NT2/D1 (cell line): ENCODE data around the gene FRG2C.

Source experiments
- SUZ12 ChIP-seq: IDR thresholded peaks from 2 replicates; pipeline ENCODE4 v1.6.1; 2011; ENCODE audit not compliant: insufficient read length, insufficient read depth; ENCODE audit errors: extremely low read depth
- YY1 ChIP-seq: IDR thresholded peaks from 2 replicates; pipeline ENCODE4 v1.6.1; 2011; ENCODE audit not compliant: insufficient read length, insufficient read depth
- ZNF274 ChIP-seq: IDR thresholded peaks from 2 replicates; pipeline ENCODE4 v1.6.1; 2011; ENCODE audit warnings: mild to moderate bottlenecking, low read depth, low read length

DNA sequence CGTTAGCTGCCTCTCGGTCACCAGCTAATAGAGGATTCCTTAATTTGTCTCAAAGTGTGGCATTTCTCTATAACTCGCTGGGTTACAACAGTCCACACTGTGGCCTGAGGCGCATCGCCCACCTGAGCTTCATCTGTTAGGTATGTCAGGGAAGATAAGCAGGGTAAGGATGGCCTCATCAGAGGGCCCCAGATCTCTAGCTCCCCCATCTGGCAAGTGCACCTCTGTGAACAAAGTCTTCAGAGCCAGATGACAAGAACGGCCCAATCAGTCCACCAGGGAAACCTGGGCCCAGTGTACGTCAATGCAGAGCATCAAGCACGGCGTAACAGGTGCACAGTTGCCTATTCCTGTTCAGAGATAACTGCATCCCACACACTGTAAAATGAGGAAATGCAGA, 23.2 kb downstream of the FRG2C start:
- TF ChIP-seq YY1 (no peak), ZNF274 (no peak), SUZ12 (no peak)
